Vagina (tissue), 2 donors: ENCODE data around the gene CADM4.

ENCODE experiments used
- POLR2A ChIP-seq, 2 donors: fragments of 450-650 bp; IDR thresholded peaks; one replicate each; pipeline ENCODE4 v1.6.1; 2017; ENCODE audit warnings: antibody characterized with exemption in 2 of 2, mild to moderate bottlenecking in 2 of 2, moderate library complexity in 2 of 2
- POLR2AphosphoS5 ChIP-seq, 2 donors: sonication (generic); formaldehyde crosslinking; IDR thresholded peaks; one replicate each; pipeline ENCODE4 v1.9.0; 2017; ENCODE audit warnings: antibody characterized with exemption in 2 of 2, mild to moderate bottlenecking in 2 of 2, low read depth in 1 of 2; ENCODE audit not compliant: insufficient read depth in 1 of 2
- TF ChIP-seq, protein P1 (sequence below), 3 experiments: fragments of 450-650 bp in 2 of 3; fragments of 200-600 bp in 1 of 3; sonication (generic) in 1 of 3; IDR thresholded peaks; one replicate each; pipeline ENCODE4 v1.5.1; 2017 to 2019; ENCODE audit warnings: antibody characterized with exemption in 3 of 3, mild to moderate bottlenecking in 2 of 3, moderate library complexity in 2 of 3

DNA sequence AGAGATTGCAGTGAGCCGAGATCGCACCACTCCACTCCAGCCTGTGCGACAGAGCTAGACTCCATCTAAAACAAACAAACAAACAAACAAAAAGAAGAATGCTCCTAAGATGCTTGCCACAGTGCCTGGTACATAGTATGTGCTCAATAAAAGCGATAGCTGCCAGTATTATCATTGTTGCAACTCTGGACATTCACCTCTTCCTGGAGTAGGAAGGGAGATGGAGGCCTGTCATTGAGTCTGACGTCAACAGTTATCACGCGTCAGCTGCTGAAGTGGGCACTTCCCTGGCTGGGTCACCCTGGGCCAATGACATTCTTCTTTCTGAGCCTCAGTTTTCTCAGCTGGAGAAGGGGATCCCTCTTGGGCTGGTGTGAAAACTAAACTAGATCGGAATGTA lies 34.5 kb upstream of the CADM4 start:
- no peak for TF ChIP-seq POLR2AphosphoS5 (IDR thresholded peaks at IDR 0.05; ENCODE audit: insufficient read depth in 1 of 2, low read depth in 1 of 2)
- TF ChIP-seq, protein P1, sequence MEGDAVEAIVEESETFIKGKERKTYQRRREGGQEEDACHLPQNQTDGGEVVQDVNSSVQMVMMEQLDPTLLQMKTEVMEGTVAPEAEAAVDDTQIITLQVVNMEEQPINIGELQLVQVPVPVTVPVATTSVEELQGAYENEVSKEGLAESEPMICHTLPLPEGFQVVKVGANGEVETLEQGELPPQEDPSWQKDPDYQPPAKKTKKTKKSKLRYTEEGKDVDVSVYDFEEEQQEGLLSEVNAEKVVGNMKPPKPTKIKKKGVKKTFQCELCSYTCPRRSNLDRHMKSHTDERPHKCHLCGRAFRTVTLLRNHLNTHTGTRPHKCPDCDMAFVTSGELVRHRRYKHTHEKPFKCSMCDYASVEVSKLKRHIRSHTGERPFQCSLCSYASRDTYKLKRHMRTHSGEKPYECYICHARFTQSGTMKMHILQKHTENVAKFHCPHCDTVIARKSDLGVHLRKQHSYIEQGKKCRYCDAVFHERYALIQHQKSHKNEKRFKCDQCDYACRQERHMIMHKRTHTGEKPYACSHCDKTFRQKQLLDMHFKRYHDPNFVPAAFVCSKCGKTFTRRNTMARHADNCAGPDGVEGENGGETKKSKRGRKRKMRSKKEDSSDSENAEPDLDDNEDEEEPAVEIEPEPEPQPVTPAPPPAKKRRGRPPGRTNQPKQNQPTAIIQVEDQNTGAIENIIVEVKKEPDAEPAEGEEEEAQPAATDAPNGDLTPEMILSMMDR (IDR thresholded peaks at IDR 0.05) = no peak
- no peak for TF ChIP-seq POLR2A (IDR thresholded peaks at IDR 0.05)
